MM.1S (cell line): Measurements from ENCODE around the gene GID8.

ENCODE experiments used
- EZH2 ChIP-seq: fragments of 300-600 bp; sonication (generic); optimal IDR thresholded peaks from 2 replicates; pipeline ENCODE3; 2017; ENCODE audit warnings: low read depth, mild to moderate bottlenecking, antibody characterized with exemption, low read length, mixed read lengths
- EZH2phosphoT487 ChIP-seq: fragments of 300-600 bp; sonication (generic); IDR thresholded peaks from 2 replicates; pipeline ENCODE4 v1.6.1; 2018; ENCODE audit warnings: antibody characterized with exemption, low read length
- TF ChIP-seq, protein P1 (sequence below): fragments of 300-600 bp; sonication (generic); IDR thresholded peaks from 2 replicates; pipeline ENCODE4 v1.5.1; 2016; ENCODE audit warnings: antibody characterized with exemption, low read length, mixed read lengths

DNA sequence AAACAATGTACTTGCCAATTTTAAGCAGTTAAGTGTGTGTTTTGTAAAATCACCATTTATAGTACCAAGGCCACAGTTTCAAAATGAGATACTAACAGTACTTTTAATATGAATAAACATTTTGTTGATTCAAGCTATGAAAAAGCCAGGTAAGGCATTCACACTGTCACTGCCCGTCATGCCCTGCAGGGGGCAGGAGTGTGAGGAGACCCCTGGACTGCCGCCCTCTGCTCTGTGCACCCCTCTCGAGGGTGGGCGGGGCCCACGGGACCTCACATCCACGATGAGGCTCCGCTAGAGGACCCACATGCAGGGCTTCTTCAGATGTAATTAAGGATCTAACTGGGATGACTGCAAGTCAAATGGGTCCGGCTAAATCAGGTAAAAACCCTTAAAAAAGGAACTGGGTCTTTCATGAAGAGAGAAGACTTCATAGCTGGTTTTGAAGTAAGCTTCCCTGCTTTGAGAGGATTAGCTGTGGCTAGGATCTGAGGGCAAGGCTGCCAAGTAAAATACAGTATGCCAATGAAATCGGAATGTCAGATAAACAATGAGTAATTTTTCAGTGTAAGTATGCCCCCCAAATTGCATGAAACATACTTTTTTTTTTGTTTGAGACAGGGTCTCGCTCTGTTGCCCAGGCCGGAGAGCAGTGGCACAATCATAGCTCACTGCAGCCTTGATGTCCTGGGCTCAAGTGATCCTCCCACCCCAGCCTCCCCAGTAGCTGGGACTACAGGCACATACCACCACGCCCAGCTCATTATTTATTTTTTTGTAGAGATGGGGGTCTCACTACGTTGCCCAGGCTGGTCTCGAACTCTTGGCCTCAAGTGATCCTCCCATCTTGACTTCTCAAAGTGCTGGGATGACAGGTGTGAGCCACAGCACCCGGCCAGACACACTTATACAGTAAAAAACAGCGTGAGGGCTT lies 30.3 kb upstream of the GID8 start:
- TF ChIP-seq, protein P1, sequence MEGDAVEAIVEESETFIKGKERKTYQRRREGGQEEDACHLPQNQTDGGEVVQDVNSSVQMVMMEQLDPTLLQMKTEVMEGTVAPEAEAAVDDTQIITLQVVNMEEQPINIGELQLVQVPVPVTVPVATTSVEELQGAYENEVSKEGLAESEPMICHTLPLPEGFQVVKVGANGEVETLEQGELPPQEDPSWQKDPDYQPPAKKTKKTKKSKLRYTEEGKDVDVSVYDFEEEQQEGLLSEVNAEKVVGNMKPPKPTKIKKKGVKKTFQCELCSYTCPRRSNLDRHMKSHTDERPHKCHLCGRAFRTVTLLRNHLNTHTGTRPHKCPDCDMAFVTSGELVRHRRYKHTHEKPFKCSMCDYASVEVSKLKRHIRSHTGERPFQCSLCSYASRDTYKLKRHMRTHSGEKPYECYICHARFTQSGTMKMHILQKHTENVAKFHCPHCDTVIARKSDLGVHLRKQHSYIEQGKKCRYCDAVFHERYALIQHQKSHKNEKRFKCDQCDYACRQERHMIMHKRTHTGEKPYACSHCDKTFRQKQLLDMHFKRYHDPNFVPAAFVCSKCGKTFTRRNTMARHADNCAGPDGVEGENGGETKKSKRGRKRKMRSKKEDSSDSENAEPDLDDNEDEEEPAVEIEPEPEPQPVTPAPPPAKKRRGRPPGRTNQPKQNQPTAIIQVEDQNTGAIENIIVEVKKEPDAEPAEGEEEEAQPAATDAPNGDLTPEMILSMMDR: peak; percentile 45
- TF ChIP-seq EZH2 (no peak), EZH2phosphoT487 (no peak)
